ENCODE measurements around the gene AGXT. TPM values are rescaled to one million over a fixed set of nuclear protein-coding genes. Genes with fewer than 3 reads are reported as not detected.

The AGXT gene
- total RNA-seq, 1 donor from 2014 or later, result not detected

GRCh38 chr2:240832205-240832727, 36.4 kb upstream of the AGXT start:
- TF ChIP-seq CTCF (IDR thresholded peaks at IDR 0.05), result no peak
- intact Hi-C loops (cut with DNase I), result loop anchor here (5.0 kb wide), 1 partner anchor 675 kb away; the partner anchor contains the start of gene STK25
- H3K27ac ChIP-seq, result no peak overlapping the region
- peak; percentile 65 to 93 for DNase-seq (ENCODE audit: low spot score in 2 of 2)
- H3K27me3 ChIP-seq, result no peaks in the 10 kb centered on the region
- H3K9me3 ChIP-seq, result no peaks in the 10 kb centered on the region
- H3K4me1 ChIP-seq, result peaks cover 5 to 7% of the 10 kb centered on the region in 2 donors
- no peaks in the 10 kb centered on the region for H3K36me3 ChIP-seq
- peak overlapping the region; percentile 39 to 62 for H3K4me3 ChIP-seq

GRCh38 chr2:240832921-240833494, 35.6 kb upstream of the AGXT start:
- H3K27ac ChIP-seq, result no peak overlapping the region
- H3K27me3 ChIP-seq, result no peaks in the 10 kb centered on the region
- intact Hi-C loops (cut with DNase I), result loop anchor here (5.0 kb wide), 1 partner anchor 674 kb away; the partner anchor contains the start of gene STK25
- peak in 1 of 2 donors; percentile 61 for DNase-seq (ENCODE audit: low spot score in 2 of 2)
- H3K4me1 ChIP-seq, result peaks cover 5 to 7% of the 10 kb centered on the region in 2 donors
- H3K36me3 ChIP-seq, result no peaks in the 10 kb centered on the region
- no peak overlapping the region for H3K4me3 ChIP-seq
- no peaks in the 10 kb centered on the region for H3K9me3 ChIP-seq
- no peak for TF ChIP-seq CTCF (IDR thresholded peaks at IDR 0.05)

- Histone ChIP-seq H3K27me3 (no peaks in the 10 kb centered on the region), H3K27ac (no peak overlapping the region), H3K9me3 (no peaks in the 10 kb centered on the region), H3K4me1 (peaks cover 5 to 7% of the 10 kb centered on the region in 2 donors), H3K4me3 (no peak overlapping the region), H3K36me3 (no peaks in the 10 kb centered on the region)
- DNase-seq (ENCODE audit: low spot score in 2 of 2), result no peak
- TF ChIP-seq CTCF (IDR thresholded peaks at IDR 0.05), result no peak
- intact Hi-C loops (cut with DNase I), result loop anchor here (5.0 kb wide), 1 partner anchor 673 kb away; the partner anchor contains the start of gene STK25
Measured at GRCh38 chr2:240833724-240834285, 34.8 kb upstream of the AGXT start.

- no peak overlapping the region for H3K4me3 ChIP-seq
- DNase-seq (ENCODE audit: low spot score in 2 of 2), result no peak
- no peaks in the 10 kb centered on the region for H3K9me3 ChIP-seq
- no peaks in the 10 kb centered on the region for H3K36me3 ChIP-seq
- no peak for TF ChIP-seq CTCF (IDR thresholded peaks at IDR 0.05)
- intact Hi-C loops (cut with DNase I), result loop anchor here (5.0 kb wide), 1 partner anchor 673 kb away; the partner anchor contains the start of gene STK25
- peaks cover 5 to 7% of the 10 kb centered on the region in 2 donors for H3K4me1 ChIP-seq
- H3K27ac ChIP-seq, result no peak overlapping the region
- H3K27me3 ChIP-seq, result no peaks in the 10 kb centered on the region
Measured at GRCh38 chr2:240834377-240834975, 34.1 kb upstream of the AGXT start.

GRCh38 chr2:240835528-240835927, 33.1 kb upstream of the AGXT start:
- Histone ChIP-seq H3K27ac (no peak overlapping the region), H3K36me3 (no peaks in the 10 kb centered on the region), H3K4me3 (no peak overlapping the region), H3K9me3 (no peaks in the 10 kb centered on the region), H3K4me1 (peaks cover 5 to 7% of the 10 kb centered on the region in 2 donors), H3K27me3 (no peaks in the 10 kb centered on the region)
- TF ChIP-seq CTCF (IDR thresholded peaks at IDR 0.05), result no peak
- no peak for DNase-seq (ENCODE audit: low spot score in 2 of 2)
- intact Hi-C loops (cut with DNase I), result no loop called here

Data from ascending aorta (tissue), 2 donors.